Stimulated activated CD4-positive, alpha-beta T cell treated with anti-CD3 and anti-CD28 coated beads, Interleukin-4, amount 100 ng/mL, for 4 hours (primary cell): Measurements from ENCODE around the gene SOX15.
A peak's percentile ranks its signal among the peaks of the same experiment; 100 is the strongest.

Experiments
- DNase-seq, 2 experiments: peaks; one replicate each; pipeline ENCODE4 v3.0.0-alpha.2; 2020

SOX15 gene

GRCh38 chr17:7576432-7576937 is 13.4 kb downstream of the SOX15 start:
- DNase-seq = no peak

GRCh38 chr17:7575959-7576358 is 13.9 kb downstream of the SOX15 start:
- DNase-seq = no peak

- no peak for DNase-seq
Observed at GRCh38 chr17:7575481-7575883, 14.4 kb downstream of the SOX15 start.

- DNase-seq = no peak
Observed at GRCh38 chr17:7574176-7574953, 15.5 kb downstream of the SOX15 start.

- peak; percentile 90 to 92 for DNase-seq
Observed at GRCh38 chr17:7573324-7574080, 16.4 kb downstream of the SOX15 start.

- DNase-seq = peak; percentile 99 to 100
Observed at GRCh38 chr17:7572588-7573323, 17.1 kb downstream of the SOX15 start.

GRCh38 chr17:7572338-7572587 is 17.6 kb downstream of the SOX15 start:
- DNase-seq = no peak

- no peak for DNase-seq
Observed at GRCh38 chr17:7570351-7570750, 19.5 kb downstream of the SOX15 start.

GRCh38 chr17:7569571-7569970 is 20.3 kb downstream of the SOX15 start:
- no peak for DNase-seq

GRCh38 chr17:7563115-7563869 is 26.6 kb downstream of the SOX15 start:
- no peak for DNase-seq

- no peak for DNase-seq
Observed at GRCh38 chr17:7562208-7562605, 27.7 kb downstream of the SOX15 start.

- DNase-seq = peak; percentile 90 to 92
Observed at GRCh38 chr17:7561589-7562207, 28.2 kb downstream of the SOX15 start, which contains the start of gene SENP3. TSS of gene SENP3 (plus strand) at chr17:7561919. CDS start at chr17:7563077, 1,158 bp downstream.

- peak; percentile 82 to 84 for DNase-seq
Observed at GRCh38 chr17:7561028-7561575, 28.8 kb downstream of the SOX15 start.

- DNase-seq = peak; percentile 42 to 54
Observed at GRCh38 chr17:7560172-7561027, 29.5 kb downstream of the SOX15 start.

GRCh38 chr17:7559320-7560171 is 30.3 kb downstream of the SOX15 start:
- DNase-seq = no peak

- no peak for DNase-seq
Observed at GRCh38 chr17:7558544-7559319, 31.2 kb downstream of the SOX15 start, which contains the start of gene TNFSF13. TSS of gene TNFSF13 (plus strand) at chr17:7558750. CDS start at chr17:7559040, 290 bp downstream.

GRCh38 chr17:7557775-7558543 is 31.9 kb downstream of the SOX15 start:
- DNase-seq = no peak

GRCh38 chr17:7557147-7557764 is 32.6 kb downstream of the SOX15 start:
- DNase-seq = no peak
